HG03521 (cell line): ENCODE measurements around the gene EPHB1.

ENCODE experiments used
- ATAC-seq: cut with Tn5 transposase; IDR thresholded peaks from one replicate; pipeline ENCODE4 v1.9.1; 2021; ENCODE audit warnings: mild to moderate bottlenecking, moderate library complexity; ENCODE audit not compliant: unreplicated experiment

The EPHB1 gene

DNA sequence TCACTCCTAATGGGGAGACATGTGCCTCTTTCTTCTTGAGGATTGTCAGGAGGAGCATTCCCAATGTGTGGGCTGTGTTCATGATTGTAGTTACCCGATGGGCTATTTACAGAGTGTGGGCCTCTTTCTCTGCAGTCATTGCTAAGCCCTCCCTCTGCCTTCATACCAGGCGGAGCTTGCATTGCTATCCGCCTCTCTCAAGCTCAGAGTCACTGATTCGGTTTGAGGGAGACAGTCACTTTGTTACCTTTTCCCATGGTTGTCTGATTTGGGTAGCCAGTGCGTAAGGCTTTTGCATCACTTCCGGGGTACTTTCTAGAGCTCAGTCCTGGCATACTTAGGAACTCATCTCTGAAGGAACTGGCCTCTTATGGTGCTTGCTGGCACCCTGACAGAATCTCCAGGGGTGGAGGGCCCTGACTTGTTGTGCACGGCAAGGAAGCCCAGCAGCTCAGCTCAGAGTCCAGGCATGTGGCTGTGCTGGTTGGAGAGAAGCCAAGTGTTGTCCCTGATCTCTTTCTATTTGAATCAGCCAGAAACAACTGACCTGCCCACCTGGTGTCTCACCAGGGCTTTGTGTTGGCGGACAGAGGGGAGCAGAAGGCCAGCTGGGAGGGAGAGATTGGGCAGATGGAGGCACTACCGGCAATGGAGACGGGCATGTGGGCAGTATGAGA, 79.8 kb downstream of the EPHB1 start:
- no peak for ATAC-seq

GRCh38 chr3:134876836-134877235, 81.8 kb downstream of the EPHB1 start:
- ATAC-seq, result no peak

- no peak for ATAC-seq
These were observed 82.7 kb downstream of the EPHB1 start for GRCh38 chr3:134877788-134878187.

GRCh38 chr3:134879990-134880389, 84.9 kb downstream of the EPHB1 start:
- no peak for ATAC-seq

DNA sequence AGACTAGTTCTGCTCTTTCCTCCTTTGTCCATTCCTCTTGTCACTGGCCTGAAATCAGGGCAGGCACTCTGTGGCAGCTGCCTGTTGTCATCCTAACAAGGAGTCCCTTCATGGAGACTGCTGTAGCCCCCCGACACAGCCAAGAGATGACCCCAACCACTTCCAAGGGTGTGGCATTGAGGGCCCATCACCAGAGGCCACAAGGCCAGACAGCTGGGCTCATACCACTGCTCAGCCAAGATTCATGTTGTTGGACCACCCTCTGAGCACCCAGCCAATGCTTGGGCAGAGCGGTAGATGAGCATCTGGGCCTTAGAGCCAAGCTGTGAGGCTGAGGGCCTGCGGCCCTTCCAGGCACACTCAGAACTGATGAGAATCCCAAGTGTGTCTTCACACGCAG, 85.4 kb downstream of the EPHB1 start:
- ATAC-seq, result no peak

- ATAC-seq, result no peak
These were observed 86.2 kb downstream of the EPHB1 start for GRCh38 chr3:134881305-134881704.

GRCh38 chr3:134883697-134884385, 88.8 kb downstream of the EPHB1 start:
- no peak for ATAC-seq

DNA sequence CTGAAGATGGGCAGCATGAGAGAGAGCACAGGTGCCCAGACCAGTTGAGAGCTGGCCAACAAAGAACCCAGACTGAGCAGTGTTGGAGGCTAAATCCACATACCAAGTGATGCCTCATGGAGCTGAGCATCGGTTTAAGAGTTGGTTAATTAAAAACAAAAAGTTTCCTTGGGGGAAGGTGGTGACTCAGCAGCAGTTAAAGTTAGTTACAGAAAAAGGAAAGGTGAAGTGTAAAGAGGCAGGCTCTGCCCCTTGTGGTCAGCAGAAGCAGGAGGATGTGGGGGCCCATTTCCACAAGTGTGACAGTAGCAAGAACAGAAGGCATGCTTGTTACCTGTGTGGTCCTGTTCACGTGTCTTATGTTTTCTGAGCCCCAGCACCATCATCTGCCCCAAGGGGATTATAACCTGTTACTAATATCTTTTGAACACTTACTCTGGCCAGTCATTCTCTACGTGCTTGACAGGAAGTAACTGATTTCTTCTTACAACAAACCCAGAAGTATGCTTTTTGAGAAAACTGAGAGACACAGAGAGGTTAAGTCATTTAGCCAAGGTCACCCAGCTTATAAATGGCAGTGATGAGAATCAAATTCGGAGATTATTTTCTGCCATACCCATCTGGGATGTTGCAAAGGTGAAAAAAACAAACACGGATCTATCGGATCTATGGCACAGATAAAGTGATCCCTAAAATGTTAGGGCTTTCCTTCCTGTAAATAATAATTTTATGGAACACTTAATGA, 91.0 kb downstream of the EPHB1 start:
- ATAC-seq, result peak; percentile 84

DNA sequence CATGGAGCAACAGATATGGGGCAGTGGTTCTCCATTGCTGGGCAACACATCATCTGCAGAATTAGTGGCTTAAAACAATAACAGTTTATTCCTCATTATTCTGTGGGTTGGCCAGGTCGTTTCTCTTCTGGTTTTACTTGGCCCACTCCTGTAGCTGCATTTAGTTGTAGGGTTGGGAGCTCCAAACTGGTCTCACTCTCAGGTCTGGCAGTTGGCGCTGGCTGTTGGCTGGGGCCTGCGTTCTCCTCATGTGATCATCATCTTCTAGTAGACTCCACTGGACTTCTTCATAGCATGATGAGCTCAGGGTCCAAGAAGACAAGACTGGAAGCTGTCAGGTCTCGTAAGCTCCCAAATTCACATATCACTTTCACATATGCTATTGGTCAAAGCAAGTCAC, 91.9 kb downstream of the EPHB1 start:
- no peak for ATAC-seq

GRCh38 chr3:134887536-134887935, 92.5 kb downstream of the EPHB1 start:
- ATAC-seq, result no peak

- ATAC-seq, result no peak
These were observed 97.3 kb downstream of the EPHB1 start for GRCh38 chr3:134892326-134892725.

DNA sequence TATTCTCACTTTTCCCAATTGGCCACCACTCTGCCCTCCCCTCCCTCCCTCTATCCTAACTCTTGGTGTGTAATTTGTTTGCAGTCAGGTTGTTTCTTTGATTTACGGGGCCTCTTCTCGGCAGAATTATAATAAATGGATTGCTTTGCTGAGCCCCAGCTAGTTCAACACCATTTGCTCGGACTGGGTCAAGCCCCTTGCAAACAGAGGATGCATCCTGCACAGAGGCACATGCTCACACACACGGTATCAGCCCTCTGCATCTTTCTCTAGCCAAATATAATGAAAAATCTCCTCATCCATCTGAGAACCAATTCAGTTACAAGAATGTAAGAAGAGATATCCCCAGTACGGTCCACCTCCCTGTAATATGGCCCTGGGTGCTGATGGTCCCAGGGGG, 97.7 kb downstream of the EPHB1 start:
- no peak for ATAC-seq

- no peak for ATAC-seq
These were observed 99.5 kb downstream of the EPHB1 start for GRCh38 chr3:134894533-134894932.

- ATAC-seq, result no peak
These were observed 100.1 kb downstream of the EPHB1 start for GRCh38 chr3:134895181-134895580.

- no peak for ATAC-seq
These were observed 101.1 kb downstream of the EPHB1 start for GRCh38 chr3:134896141-134896540.

DNA sequence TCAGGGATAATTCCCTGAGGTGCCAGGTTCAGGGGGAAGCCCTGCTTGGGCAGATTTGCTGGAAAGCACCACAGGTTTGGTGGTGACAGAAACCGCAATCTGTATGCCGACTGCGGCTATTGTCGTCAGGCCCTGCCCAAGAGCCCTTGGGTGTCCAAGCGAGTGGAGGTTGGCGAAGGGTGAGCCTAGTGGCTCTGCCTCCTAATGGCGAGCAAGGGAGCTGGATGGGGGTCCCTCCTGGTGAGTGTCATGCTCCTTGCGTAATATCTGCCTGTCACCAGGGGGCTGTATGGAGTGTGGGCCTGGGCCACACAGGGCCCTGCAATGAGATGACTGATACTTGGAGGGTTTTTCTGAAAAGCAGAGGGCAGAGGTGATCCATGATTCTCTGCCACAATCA, 101.6 kb downstream of the EPHB1 start:
- ATAC-seq, result no peak

DNA sequence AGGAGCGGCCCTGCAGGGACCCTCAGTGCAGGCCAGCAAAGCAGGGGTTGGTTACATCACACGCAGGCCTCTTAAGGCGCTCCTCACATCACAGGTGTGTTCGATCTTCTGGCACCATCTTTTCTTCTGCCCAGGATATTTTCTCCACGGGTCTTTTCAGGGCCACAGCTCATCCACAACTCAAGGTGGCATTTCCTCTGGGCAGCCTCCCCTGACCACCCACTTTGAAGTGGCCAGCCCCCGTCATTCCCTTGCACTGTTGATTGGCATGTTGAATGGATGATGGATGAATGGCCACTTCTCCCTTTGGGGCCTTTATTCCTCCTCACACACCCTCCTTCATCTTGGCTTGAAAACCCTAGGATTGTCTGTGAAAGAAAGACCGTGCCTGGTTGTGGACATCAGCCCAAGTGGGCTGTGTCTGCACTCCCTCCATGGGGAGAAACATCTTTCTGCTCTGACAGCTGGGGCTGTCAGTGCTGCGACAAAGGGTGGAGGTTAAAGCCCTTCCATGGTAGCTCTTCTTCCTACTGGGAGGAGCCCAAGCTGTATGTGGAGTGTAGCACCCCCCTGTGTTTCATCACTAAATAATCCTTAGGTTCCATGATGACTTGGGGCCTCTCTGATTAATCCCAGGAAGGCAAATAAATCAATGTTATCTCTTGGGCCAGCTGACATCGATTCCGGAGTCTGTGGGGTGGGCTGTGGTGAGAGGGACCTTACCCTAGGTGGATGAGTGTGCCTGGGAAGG, 102.5 kb downstream of the EPHB1 start:
- no peak for ATAC-seq

DNA sequence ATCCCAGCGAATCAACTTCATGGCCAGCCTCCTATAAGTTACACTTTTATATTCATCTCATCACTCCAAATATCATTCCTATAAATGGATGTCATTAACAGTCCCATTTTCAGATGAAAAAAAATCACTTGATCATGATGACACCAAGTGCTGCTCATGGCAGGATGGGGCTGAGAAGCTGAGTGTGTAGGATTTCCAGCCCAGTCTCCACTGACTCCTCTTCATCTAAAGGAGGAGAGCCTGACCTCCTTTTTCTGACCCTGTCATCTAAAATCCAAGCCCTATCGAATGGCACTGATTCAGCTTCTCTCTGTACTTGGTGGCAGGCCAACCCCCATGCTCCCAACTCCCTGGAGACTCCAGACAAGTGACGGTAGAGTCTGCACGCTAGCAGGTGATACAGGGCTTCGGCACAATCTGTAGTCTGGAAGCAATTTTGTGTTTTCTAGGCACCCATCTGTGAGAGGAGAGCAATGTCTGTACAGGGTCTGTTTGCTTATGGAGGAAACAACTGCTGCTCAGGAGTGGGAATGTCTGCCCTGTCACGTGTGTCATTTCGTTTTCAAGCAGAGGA, 103.2 kb downstream of the EPHB1 start:
- ATAC-seq, result no peak

DNA sequence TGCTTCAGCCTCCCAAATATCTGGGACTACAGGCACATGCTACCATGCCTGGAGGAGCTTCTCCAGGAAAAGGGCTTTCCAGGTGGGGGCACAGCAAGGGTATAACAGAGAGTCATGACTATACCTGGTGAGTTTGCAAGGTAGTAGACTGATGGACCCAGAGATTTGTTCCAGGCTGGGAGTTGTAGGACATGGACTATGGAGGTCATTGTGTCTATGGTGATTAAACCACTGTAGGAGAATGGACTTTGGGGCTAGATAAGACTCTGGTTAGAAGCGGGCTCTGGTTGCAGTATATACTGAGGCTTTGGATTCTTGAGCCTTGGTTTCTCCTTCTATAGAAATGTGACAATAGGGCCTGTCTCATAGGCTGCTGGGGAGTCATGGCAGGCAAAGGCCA, 104.7 kb downstream of the EPHB1 start:
- ATAC-seq, result no peak

DNA sequence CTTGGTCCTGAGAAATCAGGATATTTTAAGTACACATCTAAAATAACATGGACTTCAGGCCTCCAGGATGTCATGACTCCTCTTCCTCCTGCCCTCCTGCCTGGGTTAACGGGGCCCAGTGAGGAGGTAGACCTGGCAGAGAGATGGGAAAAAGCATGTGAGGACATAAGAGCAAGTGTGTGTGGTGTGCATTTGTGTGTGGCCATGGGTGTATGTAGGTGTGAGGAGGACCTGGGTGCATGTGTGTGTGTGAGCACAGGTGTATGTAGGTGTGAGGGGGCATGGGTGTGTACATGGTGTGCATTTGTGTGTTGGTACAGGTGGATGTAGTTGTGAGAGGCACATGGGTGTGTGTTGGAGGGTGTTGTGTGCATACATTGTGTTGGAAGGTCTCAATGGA, 105.4 kb downstream of the EPHB1 start:
- ATAC-seq, result no peak

DNA sequence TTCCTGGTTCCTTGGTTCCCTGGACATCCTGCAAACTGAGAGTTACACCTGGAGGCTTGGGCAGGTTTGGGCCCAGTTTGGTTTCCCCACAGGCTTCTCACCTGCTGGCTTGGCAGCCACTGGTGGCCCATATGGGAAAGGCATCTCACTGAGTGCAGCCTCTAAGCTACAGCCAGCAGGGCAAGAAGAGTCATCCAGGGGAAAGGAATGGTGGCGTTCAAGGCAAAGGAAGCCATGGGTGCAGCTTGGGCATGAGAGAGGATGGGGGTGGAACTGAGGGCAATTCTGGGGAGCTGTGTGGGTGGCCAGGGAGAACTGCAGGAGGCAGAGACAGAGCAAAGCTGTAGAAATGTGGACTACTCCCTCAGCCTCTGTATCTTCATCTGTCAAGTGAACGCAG, 106.4 kb downstream of the EPHB1 start:
- ATAC-seq, result no peak
